Hepatic stellate cell (primary cell): Measurements from ENCODE around the gene GRIN1.

Source experiments
- DNase-seq: peaks from one replicate; pipeline ENCODE4 v3.0.0; 2011; ENCODE audit warnings: low spot score

GRIN1 gene

GRCh38 chr9:137165250-137165836, 26.4 kb downstream of the GRIN1 start:
- DNase-seq, result no peak

- DNase-seq, result no peak
These were observed 27.7 kb downstream of the GRIN1 start for GRCh38 chr9:137166380-137167229.

GRCh38 chr9:137167277-137167746, 28.4 kb downstream of the GRIN1 start:
- no peak for DNase-seq

- DNase-seq, result no peak
These were observed 29.0 kb downstream of the GRIN1 start for GRCh38 chr9:137167747-137168572.

- no peak for DNase-seq
These were observed 29.6 kb downstream of the GRIN1 start for GRCh38 chr9:137168573-137168903.

GRCh38 chr9:137168904-137169856, 30.2 kb downstream of the GRIN1 start:
- no peak for DNase-seq

GRCh38 chr9:137169896-137170358, 31.0 kb downstream of the GRIN1 start, which contains the start of gene LRRC26:
TSS of gene LRRC26 (minus strand) at chr9:137170051. CDS start at chr9:137169943, 108 bp downstream.
- no peak for DNase-seq

- no peak for DNase-seq
These were observed 31.7 kb downstream of the GRIN1 start for GRCh38 chr9:137170486-137171148.

- no peak for DNase-seq
These were observed 32.4 kb downstream of the GRIN1 start for GRCh38 chr9:137171149-137171900.

GRCh38 chr9:137172901-137173795, 34.2 kb downstream of the GRIN1 start:
- DNase-seq, result no peak

- DNase-seq, result no peak
These were observed 35.1 kb downstream of the GRIN1 start for GRCh38 chr9:137173796-137174664.

- no peak for DNase-seq
These were observed 35.9 kb downstream of the GRIN1 start for GRCh38 chr9:137174722-137175293.

GRCh38 chr9:137175345-137175961, 36.5 kb downstream of the GRIN1 start:
- no peak for DNase-seq

GRCh38 chr9:137176302-137177182, 37.6 kb downstream of the GRIN1 start:
- DNase-seq, result peak; percentile 73

GRCh38 chr9:137178201-137178938, 39.4 kb downstream of the GRIN1 start:
- no peak for DNase-seq
